NB4 (cell line): Measurements from ENCODE around the gene SIDT1.
"Not testable (repeated sequence)": the region's sequence is repeated elsewhere in the genome, so short reads cannot be mapped to it uniquely, and the experiment has no call there.

Source experiments
- DNase-seq: peaks from one replicate; pipeline ENCODE4 v3.0.0; 2010; ENCODE audit warnings: low read depth
- H3K4me3 ChIP-seq: one replicate; pipeline ENCODE4 v1.5.1; 2011; ENCODE audit warnings: mild to moderate bottlenecking, low read depth, low read length, moderate library complexity
- CTCF ChIP-seq: IDR thresholded peaks from one replicate; pipeline ENCODE4 v1.5.1; 2012; ENCODE audit warnings: low read depth, low read length
- MAX ChIP-seq: IDR thresholded peaks from 2 replicates; pipeline ENCODE4 v1.6.1; 2011; ENCODE audit warnings: low read depth, low read length
- MYC ChIP-seq: IDR thresholded peaks from 2 replicates; pipeline ENCODE4 v1.6.1; 2011; ENCODE audit warnings: low read depth, low read length
- POLR2A ChIP-seq: IDR thresholded peaks from 2 replicates; pipeline ENCODE4 v1.6.1; 2011; ENCODE audit warnings: mild to moderate bottlenecking; ENCODE audit not compliant: insufficient read length; ENCODE audit errors: extremely low read depth

SIDT1 gene

GRCh38 chr3:113631573-113631972, 99.2 kb downstream of the SIDT1 start:
- TF ChIP-seq POLR2A (no peak), CTCF (no peak), MAX (no peak), MYC (no peak)
- no peak overlapping the region for H3K4me3 ChIP-seq
- DNase-seq: no peak

GRCh38 chr3:113634782-113635474, 102.6 kb downstream of the SIDT1 start:
- TF ChIP-seq MYC: no peak
- no peak for TF ChIP-seq MAX
- no peak for TF ChIP-seq CTCF
- no peak for TF ChIP-seq POLR2A
- no peak overlapping the region for H3K4me3 ChIP-seq

GRCh38 chr3:113636034-113636433, 103.7 kb downstream of the SIDT1 start:
- H3K4me3 ChIP-seq, DNase-seq: not testable (repeated sequence)

More at GRCh38 chr3:113634782-113635474, 102.6 kb downstream of the SIDT1 start:
- no peak for DNase-seq

- no peak overlapping the region for H3K4me3 ChIP-seq
- no peak for DNase-seq
- TF ChIP-seq POLR2A (no peak), CTCF (no peak), MAX (no peak), MYC (no peak)
These were observed 105.4 kb downstream of the SIDT1 start for GRCh38 chr3:113637756-113638155.

GRCh38 chr3:113638910-113639309, 106.6 kb downstream of the SIDT1 start:
- H3K4me3 ChIP-seq: no peak overlapping the region
- DNase-seq: no peak
- TF ChIP-seq MYC: no peak
- no peak for TF ChIP-seq CTCF
- TF ChIP-seq POLR2A: no peak
- no peak for TF ChIP-seq MAX

GRCh38 chr3:113643583-113643982, 111.2 kb downstream of the SIDT1 start:
- no peak for DNase-seq
- TF ChIP-seq POLR2A (no peak), CTCF (no peak), MYC (no peak), MAX (no peak)
- H3K4me3 ChIP-seq: no peak overlapping the region

- no peak overlapping the region for H3K4me3 ChIP-seq
- TF ChIP-seq POLR2A (no peak), MYC (no peak), CTCF (no peak), MAX (no peak)
- no peak for DNase-seq
These were observed 116.2 kb downstream of the SIDT1 start for GRCh38 chr3:113648524-113648923.
